Caki2 (cell line): ENCODE results near the gene DDX23. TPM values are rescaled to one million over a fixed set of nuclear protein-coding genes. Genes with fewer than 3 reads are reported as not detected.

ENCODE experiments used
- DNase-seq: peaks from one replicate; pipeline ENCODE4 v3.0.0-alpha.2; 2015; ENCODE audit warnings: low read depth
- in situ Hi-C: cut with HindIII; loops from 2 replicates; pipeline ENCODE4 v1.10.0; 2016; ENCODE audit warnings: low sequenced_read_pairs, low pct_unique_long_range_greater_than_20kb, mixed read lengths
- total RNA-seq: library from RNA; depleted of rRNA; stranded (reverse); fragments of >200 nt; shearing (Covaris generic); gene quantifications from 2 replicates; pipeline ENCODE4 v1.2.3, GENCODE V29; 2014; ENCODE audit warnings: low replicate concordance

The DDX23 gene
- total RNA-seq, 1 experiment from 2014 or later = 89.5 TPM

- DNase-seq = no peak
- in situ Hi-C loops = no loop called here
Measured at GRCh38 chr12:48828293-48828692, 23.7 kb downstream of the DDX23 start.

GRCh38 chr12:48827513-48828096 lies 24.4 kb downstream of the DDX23 start:
- in situ Hi-C loops = no loop called here
- no peak for DNase-seq

GRCh38 chr12:48827026-48827425 lies 24.9 kb downstream of the DDX23 start:
- in situ Hi-C loops = no loop called here

GRCh38 chr12:48826209-48826855 lies 25.6 kb downstream of the DDX23 start:
- DNase-seq = no peak
- in situ Hi-C loops = no loop called here

More at GRCh38 chr12:48827026-48827425, 24.9 kb downstream of the DDX23 start:
- DNase-seq = no peak

- in situ Hi-C loops = no loop called here
- no peak for DNase-seq
Measured at GRCh38 chr12:48824905-48825304, 27.1 kb downstream of the DDX23 start.

- no peak for DNase-seq
- in situ Hi-C loops = no loop called here
Measured at GRCh38 chr12:48824112-48824511, 27.9 kb downstream of the DDX23 start.

- DNase-seq = no peak
- in situ Hi-C loops = no loop called here
Measured at GRCh38 chr12:48823281-48823680, 28.7 kb downstream of the DDX23 start.

- DNase-seq = no peak
- in situ Hi-C loops = no loop called here
Measured at GRCh38 chr12:48822711-48823110, 29.3 kb downstream of the DDX23 start.

- no peak for DNase-seq
- in situ Hi-C loops = no loop called here
Measured at GRCh38 chr12:48822139-48822538, 29.8 kb downstream of the DDX23 start.

- no peak for DNase-seq
- in situ Hi-C loops = no loop called here
Measured at GRCh38 chr12:48819986-48820725, 31.8 kb downstream of the DDX23 start.

- in situ Hi-C loops = no loop called here
- no peak for DNase-seq
Measured at GRCh38 chr12:48818831-48819590, 33.0 kb downstream of the DDX23 start.

- DNase-seq = peak; percentile 66
Measured at GRCh38 chr12:48817873-48818830, 33.8 kb downstream of the DDX23 start, which contains the start of gene CACNB3. Gene CACNB3 (plus strand): TSS chr12:48818496. CDS start chr12:48818930, 434 bp downstream.

GRCh38 chr12:48816143-48816854 lies 35.7 kb downstream of the DDX23 start:
- no peak for DNase-seq
- in situ Hi-C loops = no loop called here

More at GRCh38 chr12:48817873-48818830, 33.8 kb downstream of the DDX23 start, which contains the start of gene CACNB3:
- in situ Hi-C loops = no loop called here

- in situ Hi-C loops = no loop called here
- DNase-seq = peak; percentile 88
Measured at GRCh38 chr12:48815126-48816110, 36.5 kb downstream of the DDX23 start.

- peak; percentile 80 for DNase-seq
- in situ Hi-C loops = no loop called here
Measured at GRCh38 chr12:48814262-48815125, 37.5 kb downstream of the DDX23 start.
